ENCODE data around the gene LNP1.

Gene LNP1

GRCh38 chr3:100376301-100376700 lies 25.0 kb upstream of the LNP1 start:
- no peak overlapping the region for H3K27ac ChIP-seq
- no peak for DNase-seq (ENCODE audit: low spot score)
- TF ChIP-seq, protein P1, sequence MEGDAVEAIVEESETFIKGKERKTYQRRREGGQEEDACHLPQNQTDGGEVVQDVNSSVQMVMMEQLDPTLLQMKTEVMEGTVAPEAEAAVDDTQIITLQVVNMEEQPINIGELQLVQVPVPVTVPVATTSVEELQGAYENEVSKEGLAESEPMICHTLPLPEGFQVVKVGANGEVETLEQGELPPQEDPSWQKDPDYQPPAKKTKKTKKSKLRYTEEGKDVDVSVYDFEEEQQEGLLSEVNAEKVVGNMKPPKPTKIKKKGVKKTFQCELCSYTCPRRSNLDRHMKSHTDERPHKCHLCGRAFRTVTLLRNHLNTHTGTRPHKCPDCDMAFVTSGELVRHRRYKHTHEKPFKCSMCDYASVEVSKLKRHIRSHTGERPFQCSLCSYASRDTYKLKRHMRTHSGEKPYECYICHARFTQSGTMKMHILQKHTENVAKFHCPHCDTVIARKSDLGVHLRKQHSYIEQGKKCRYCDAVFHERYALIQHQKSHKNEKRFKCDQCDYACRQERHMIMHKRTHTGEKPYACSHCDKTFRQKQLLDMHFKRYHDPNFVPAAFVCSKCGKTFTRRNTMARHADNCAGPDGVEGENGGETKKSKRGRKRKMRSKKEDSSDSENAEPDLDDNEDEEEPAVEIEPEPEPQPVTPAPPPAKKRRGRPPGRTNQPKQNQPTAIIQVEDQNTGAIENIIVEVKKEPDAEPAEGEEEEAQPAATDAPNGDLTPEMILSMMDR (IDR thresholded peaks at IDR 0.05), result no peak
- H3K4me3 ChIP-seq, result no peak overlapping the region

- no peak for DNase-seq (ENCODE audit: low spot score)
- no peak overlapping the region for H3K27ac ChIP-seq
- H3K4me3 ChIP-seq, result no peak overlapping the region
- TF ChIP-seq, protein P1 (IDR thresholded peaks at IDR 0.05), result no peak
Measured at GRCh38 chr3:100384733-100385525, 16.4 kb upstream of the LNP1 start.

GRCh38 chr3:100386437-100387074 lies 14.8 kb upstream of the LNP1 start:
- H3K27ac ChIP-seq, result no peak overlapping the region
- TF ChIP-seq, protein P1 (IDR thresholded peaks at IDR 0.05), result no peak
- no peak for DNase-seq (ENCODE audit: low spot score)

DNA sequence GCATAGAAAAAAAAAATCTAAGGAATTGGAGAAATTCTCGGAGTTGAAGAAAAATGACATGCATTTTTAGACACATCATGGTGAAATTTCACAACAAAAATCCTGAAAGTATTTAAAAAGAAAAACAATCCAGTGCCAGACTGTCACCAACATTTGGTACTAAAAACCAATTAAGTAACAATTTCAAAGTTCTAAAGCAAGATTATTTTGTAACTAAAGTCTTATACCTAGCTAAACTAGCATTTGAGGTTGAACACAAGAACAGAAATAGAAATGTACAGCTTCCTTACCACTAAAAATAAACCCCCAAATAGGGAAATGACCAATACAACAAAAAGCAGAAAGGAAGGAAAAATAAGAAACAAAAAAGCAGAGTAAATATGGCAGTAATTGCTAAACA lies 12.3 kb upstream of the LNP1 start:
- DNase-seq (ENCODE audit: low spot score), result no peak
- TF ChIP-seq, protein P1 (IDR thresholded peaks at IDR 0.05), result no peak
- no peak overlapping the region for H3K27ac ChIP-seq
- H3K4me3 ChIP-seq, result no peak overlapping the region

More at GRCh38 chr3:100386437-100387074, 14.8 kb upstream of the LNP1 start:
- H3K4me3 ChIP-seq, result no peak overlapping the region

DNA sequence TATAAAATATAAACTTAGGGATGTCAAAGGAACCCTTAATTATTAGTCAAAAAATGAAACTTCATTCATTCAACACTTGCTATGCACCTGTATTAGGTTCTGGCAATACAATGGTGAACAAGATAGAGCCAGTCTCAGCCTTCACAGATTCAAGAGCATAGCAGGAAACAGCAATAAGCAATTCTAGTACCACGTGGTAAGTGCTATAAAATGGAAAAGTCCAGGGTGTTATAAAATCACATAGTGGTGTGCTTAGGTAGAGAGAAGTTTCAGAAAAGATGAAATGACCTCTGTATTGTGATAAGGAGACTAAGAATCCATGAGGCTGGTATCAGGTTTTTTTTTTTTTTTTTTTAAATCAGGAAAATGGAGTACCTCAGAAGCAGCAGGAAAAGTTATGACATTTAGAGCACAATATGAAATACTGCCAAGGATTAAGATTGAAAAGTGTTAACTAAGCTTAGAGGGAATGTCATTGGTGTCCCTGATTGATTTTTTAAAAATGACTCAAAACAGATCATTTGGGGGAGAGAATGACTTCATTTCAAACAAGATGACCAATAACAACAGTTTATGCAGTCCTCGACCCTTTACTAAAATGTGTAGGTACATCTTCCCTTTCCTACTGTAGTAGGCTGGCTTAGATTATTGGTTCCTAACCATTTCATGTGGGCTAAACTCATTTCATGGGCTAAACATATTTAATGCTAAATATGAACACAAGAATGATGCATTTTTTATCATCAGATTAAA lies 5.5 kb upstream of the LNP1 start:
- TF ChIP-seq, protein P1 (IDR thresholded peaks at IDR 0.05), result no peak
- no peak overlapping the region for H3K4me3 ChIP-seq
- H3K27ac ChIP-seq, result no peak overlapping the region
- DNase-seq (ENCODE audit: low spot score), result no peak

- no peak overlapping the region for H3K4me3 ChIP-seq
- no peak overlapping the region for H3K27ac ChIP-seq
- no peak for DNase-seq (ENCODE audit: low spot score)
- TF ChIP-seq, protein P1 (IDR thresholded peaks at IDR 0.05), result no peak
Measured at GRCh38 chr3:100396967-100397366, 4.4 kb upstream of the LNP1 start.

Measured in coronary artery (tissue), 2 donors.